GM12891 (cell line): ENCODE measurements around the gene SELENOT.

Experiments
- PAX5 ChIP-seq: IDR thresholded peaks from 2 replicates; pipeline ENCODE4 v1.6.1; 2011; ENCODE audit warnings: low read length, moderate library complexity, mild to moderate bottlenecking; ENCODE audit not compliant: insufficient read depth, severe bottlenecking
- POLR2A ChIP-seq: IDR thresholded peaks from 2 replicates; pipeline ENCODE4 v1.6.1; 2011; ENCODE audit warnings: low read depth, low read length, control low read depth
- POLR2AphosphoS5 ChIP-seq: IDR thresholded peaks from 2 replicates; pipeline ENCODE4 v1.6.1; 2011; ENCODE audit warnings: low read depth, low read length, control low read depth
- SPI1 ChIP-seq: IDR thresholded peaks from 2 replicates; pipeline ENCODE4 v1.6.1; 2011; ENCODE audit warnings: low read depth, low read length, control low read depth
- TAF1 ChIP-seq: IDR thresholded peaks from 2 replicates; pipeline ENCODE4 v1.6.1; 2011; ENCODE audit warnings: low read depth, low read length, control low read depth

GRCh38 chr3:150636258-150636657 is 33.1 kb downstream of the SELENOT start:
- no peak for TF ChIP-seq POLR2A
- TF ChIP-seq POLR2AphosphoS5: no peak
- no peak for TF ChIP-seq TAF1
- TF ChIP-seq PAX5: no peak
- no peak for TF ChIP-seq SPI1
